Caco-2 (cell line): ENCODE data around the gene TMEM145. TPM values are rescaled to one million over a fixed set of nuclear protein-coding genes. Genes with fewer than 3 reads are reported as not detected.

Source experiments
- BruUV-seq: library from RNA; stranded (reverse); fragments of 400-500 nt; replicated peaks from 2 replicates; lab custom pipeline; 2021; lab: Mats Ljungman, UMichigan
- CTCF ChIA-PET: fragments of 300-600 bp; sonication (Branson Sonifier 250); formaldehyde crosslinking; loops from one replicate; lab custom pipeline; 2022; ENCODE audit warnings: antibody characterized with exemption; lab: Charles Lee
- POLR2A ChIA-PET: fragments of 300-600 bp; sonication (Branson Sonifier 250); formaldehyde crosslinking; loops from one replicate; lab custom pipeline; 2022; ENCODE audit warnings: antibody characterized with exemption; lab: Charles Lee
- DNase-seq, 2 experiments: peaks; one replicate each; pipeline versions ENCODE4 v3.0.0 to v3.0.0-alpha.2; 2020 to 2022
- H3K27me3 ChIP-seq: replicated peaks from 2 replicates; pipeline ENCODE4 v1.6.0; 2011; ENCODE audit warnings: low read length; ENCODE audit not compliant: control insufficient read depth, insufficient read depth
- H3K36me3 ChIP-seq: 2 replicates; pipeline ENCODE4 v1.5.1; 2011; ENCODE audit warnings: low read length; ENCODE audit not compliant: control insufficient read depth, insufficient read depth
- H3K4me1 ChIP-seq: fragments of 250-450 bp; sonication (Bioruptor Pico); 2 replicates; pipeline ENCODE4 v1.5.1; 2020; ENCODE audit warnings: mild to moderate bottlenecking
- H3K4me3 ChIP-seq: 2 replicates; pipeline ENCODE4 v1.5.1; 2011; ENCODE audit warnings: low read depth, mild to moderate bottlenecking, control low read depth, low read length
- H3K9me3 ChIP-seq: fragments of 250-450 bp; sonication (Bioruptor Pico); 2 replicates; pipeline ENCODE4 v1.5.1; 2020; ENCODE audit warnings: mild to moderate bottlenecking, moderate library complexity
- H3K27ac Mint-ChIP-seq: one replicate; pipeline ENCODE4 v1.8.0; 2022; ENCODE audit warnings: mixed read lengths; ENCODE audit not compliant: unreplicated experiment
- H3K27me3 Mint-ChIP-seq: one replicate; pipeline ENCODE4 v1.8.0; 2022; ENCODE audit warnings: mixed read lengths; ENCODE audit not compliant: insufficient read depth, unreplicated experiment
- H3K36me3 Mint-ChIP-seq: one replicate; pipeline ENCODE4 v1.8.0; 2022; ENCODE audit warnings: mild to moderate bottlenecking, mixed read lengths; ENCODE audit not compliant: insufficient read depth, unreplicated experiment
- H3K4me1 Mint-ChIP-seq: one replicate; pipeline ENCODE4 v1.8.0; 2022; ENCODE audit warnings: low read depth, mixed read lengths; ENCODE audit not compliant: unreplicated experiment
- H3K4me3 Mint-ChIP-seq: one replicate; pipeline ENCODE4 v1.8.0; 2022; ENCODE audit warnings: mild to moderate bottlenecking, moderate library complexity, mixed read lengths; ENCODE audit not compliant: unreplicated experiment
- H3K9me3 Mint-ChIP-seq: one replicate; pipeline ENCODE4 v1.8.0; 2022; ENCODE audit warnings: mixed read lengths; ENCODE audit not compliant: unreplicated experiment
- CTCF ChIP-seq, 2 experiments: fragments of 200-600 bp in 1 of 2; IDR thresholded peaks; 1 replicate in 1 of 2; 2 replicates in 1 of 2; pipeline versions ENCODE4 v1.5.1 to v1.8.0; 2011 to 2022; ENCODE audit warnings: antibody characterized with exemption in 1 of 2, control low read depth in 1 of 2, inconsistent platforms in 1 of 2, low read depth in 1 of 2, low read length in 1 of 2, mild to moderate bottlenecking in 1 of 2, moderate library complexity in 1 of 2; ENCODE audit not compliant: insufficient read depth in 1 of 2, severe bottlenecking in 1 of 2, unreplicated experiment in 1 of 2
- intact Hi-C: fragments of 100-400 bp; cut with micrococcal nuclease; formaldehyde crosslinking; loops from one replicate; pipeline ENCODE4 v1.10.0; 2022; ENCODE audit not compliant: unreplicated experiment
- total RNA-seq: library from RNA; stranded (reverse); gene quantifications from 2 replicates; pipeline ENCODE4 v1.2.3, GENCODE V29; 2022

TMEM145 gene
- total RNA-seq, 1 experiment from 2014 or later, result 2.2 TPM

GRCh38 chr19:42279902-42280814 lies 33.0 kb upstream of the TMEM145 start:
- peak overlapping the region; percentile 52 for H3K4me3 ChIP-seq
- POLR2A ChIA-PET, result interaction anchor here (0.6 to 1.7 kb wide), 5 partner anchors 25 to 841 kb away, joined by 4 to 11 read pairs (median 8); partner anchors contain the start of gene ERF
- Mint-ChIP-seq H3K9me3 (no peaks in the 10 kb centered on the region), H3K27ac (peak overlapping the region; percentile 93), H3K4me1 (peaks cover 33% of the 10 kb centered on the region), H3K36me3 (peaks cover 19% of the 10 kb centered on the region), H3K27me3 (no peaks in the 10 kb centered on the region), H3K4me3 (peak overlapping the region; percentile 90)
- DNase-seq, result peak; percentile 93 to 94
- CTCF ChIA-PET, result interaction anchor here (0.6 to 2.6 kb wide), 11 partner anchors 9 to 206 kb away, joined by 3 to 25 read pairs (median 5); partner anchors contain the start of gene GSK3A
- H3K36me3 ChIP-seq, result no peaks in the 10 kb centered on the region
- H3K9me3 ChIP-seq, result no peaks in the 10 kb centered on the region
- intact Hi-C loops, result loop anchor here (1.0 kb wide), 3 partner anchors 11 to 37 kb away; partner anchors contain the start of gene CIC
- H3K27me3 ChIP-seq, result no peaks in the 10 kb centered on the region
- TF ChIP-seq CTCF (IDR thresholded peaks at IDR 0.05; ENCODE audit: insufficient read depth in 1 of 2, low read depth in 1 of 2, low read length in 1 of 2, severe bottlenecking in 1 of 2, unreplicated experiment in 1 of 2), result peak; percentile 93 to 95
- H3K4me1 ChIP-seq, result peaks cover 30% of the 10 kb centered on the region
- BruUV-seq, result TSS peak; percentile 69

- H3K9me3 Mint-ChIP-seq, result no peaks in the 10 kb centered on the region
- ChIA-PET POLR2A (interaction anchor here (1.2 to 1.7 kb wide), 2 partner anchors 25 to 38 kb away, joined by 8 to 11 read pairs; partner anchors contain the start of gene ERF), CTCF (interaction anchor here (0.7 to 2.6 kb wide), 3 partner anchors 34 to 159 kb away, joined by 6 to 25 read pairs (median 17); partner anchors contain the start of gene GSK3A)
- BruUV-seq, result no TSS peak
- H3K9me3 ChIP-seq, result no peaks in the 10 kb centered on the region
- H3K4me3 Mint-ChIP-seq, result peak overlapping the region; percentile 90
- intact Hi-C loops, result loop anchor here (1.0 kb wide), 2 partner anchors 11 to 24 kb away; partner anchors contain the start of gene CIC
- DNase-seq, result peak in 1 of 2 experiments; percentile 34
- H3K4me1 ChIP-seq, result peaks cover 37% of the 10 kb centered on the region
- H3K27ac Mint-ChIP-seq, result no peak overlapping the region
- no peaks in the 10 kb centered on the region for H3K27me3 Mint-ChIP-seq
- no peaks in the 10 kb centered on the region for H3K36me3 ChIP-seq
- no peaks in the 10 kb centered on the region for H3K27me3 ChIP-seq
- TF ChIP-seq CTCF (IDR thresholded peaks at IDR 0.05; ENCODE audit: insufficient read depth in 1 of 2, low read depth in 1 of 2, low read length in 1 of 2, severe bottlenecking in 1 of 2, unreplicated experiment in 1 of 2), result no peak
- H3K4me3 ChIP-seq, result peak overlapping the region; percentile 52
- peaks cover 20% of the 10 kb centered on the region for H3K36me3 Mint-ChIP-seq
- H3K4me1 Mint-ChIP-seq, result peaks cover 34% of the 10 kb centered on the region
These were observed 32.3 kb upstream of the TMEM145 start for GRCh38 chr19:42280815-42281145.

- H3K4me3 ChIP-seq, result peak overlapping the region; percentile 52
- Mint-ChIP-seq H3K4me1 (peaks cover 34% of the 10 kb centered on the region), H3K36me3 (peaks cover 25% of the 10 kb centered on the region), H3K27ac (peak overlapping the region; percentile 42), H3K4me3 (peak overlapping the region; percentile 90), H3K27me3 (no peaks in the 10 kb centered on the region), H3K9me3 (no peaks in the 10 kb centered on the region)
- ChIA-PET CTCF (interaction anchor here (0.7 to 2.6 kb wide), 2 partner anchors 35 to 159 kb away, joined by 6 to 25 read pairs; no protein-coding TSS in a partner anchor), POLR2A (interaction anchor here (1.4 kb wide), 1 partner anchor 38 kb away, joined by 3 read pairs; no protein-coding TSS in a partner anchor)
- DNase-seq, result peak; percentile 47 to 61
- no TSS peak for BruUV-seq
- no peak for TF ChIP-seq CTCF (IDR thresholded peaks at IDR 0.05; ENCODE audit: insufficient read depth in 1 of 2, low read depth in 1 of 2, low read length in 1 of 2, severe bottlenecking in 1 of 2, unreplicated experiment in 1 of 2)
- no peaks in the 10 kb centered on the region for H3K27me3 ChIP-seq
- peaks cover 40% of the 10 kb centered on the region for H3K4me1 ChIP-seq
- H3K9me3 ChIP-seq, result no peaks in the 10 kb centered on the region
- H3K36me3 ChIP-seq, result no peaks in the 10 kb centered on the region
- intact Hi-C loops, result no loop called here
These were observed 31.8 kb upstream of the TMEM145 start for GRCh38 chr19:42281146-42281826.
